Lung (tissue), 12 donors: Measurements from ENCODE around the gene NPRL2. TPM values are rescaled to one million over a fixed set of nuclear protein-coding genes. Genes with fewer than 3 reads are reported as not detected.

Experiments
- ATAC-seq: fragments of 200-7000 bp; cut with Tn5 transposase; one replicate; pipeline ENCODE4 v1.9.1; 2020; ENCODE audit warnings: moderate number of reproducible peaks; ENCODE audit not compliant: insufficient read depth, low FRiP score
- DNase-seq, 3 donors: peaks; one replicate each; pipeline ENCODE4 v3.0.0-alpha.2; 2013 to 2017
- H3K27ac ChIP-seq, 2 donors: one replicate each; pipeline ENCODE4 v1.5.1; 2013; ENCODE audit warnings: mild to moderate bottlenecking in 2 of 2, moderate library complexity in 2 of 2, control low read depth in 1 of 2, inconsistent platforms in 1 of 2, low read depth in 1 of 2, low read length in 1 of 2
- H3K27me3 ChIP-seq, 3 donors: one replicate each; pipeline ENCODE4 v1.5.1; 2013; ENCODE audit warnings: low read length in 2 of 3; ENCODE audit not compliant: control insufficient read depth in 3 of 3, insufficient read depth in 3 of 3
- H3K36me3 ChIP-seq, 4 donors: one replicate each; pipeline ENCODE4 v1.5.1; 2013; ENCODE audit warnings: low read length in 4 of 4, mild to moderate bottlenecking in 1 of 4, moderate library complexity in 1 of 4; ENCODE audit not compliant: control insufficient read depth in 4 of 4, insufficient read depth in 4 of 4
- H3K4me1 ChIP-seq, 5 donors: one replicate each; pipeline ENCODE4 v1.5.1; 2013; ENCODE audit warnings: low read length in 5 of 5, mild to moderate bottlenecking in 2 of 5, moderate library complexity in 1 of 5; ENCODE audit not compliant: control insufficient read depth in 5 of 5, insufficient read depth in 5 of 5
- H3K4me3 ChIP-seq: one replicate; pipeline ENCODE4 v1.5.1; 2013; ENCODE audit warnings: mild to moderate bottlenecking, control low read depth, moderate library complexity
- H3K9ac ChIP-seq, 2 donors: one replicate each; pipeline ENCODE4 v1.5.1; 2013; ENCODE audit warnings: low read length in 2 of 2, control low read depth in 1 of 2; ENCODE audit not compliant: insufficient read depth in 1 of 2
- H3K9me3 ChIP-seq, 4 donors: one replicate each; pipeline ENCODE4 v1.5.1; 2013; ENCODE audit warnings: low read length in 3 of 4, mild to moderate bottlenecking in 1 of 4, moderate library complexity in 1 of 4; ENCODE audit not compliant: control insufficient read depth in 4 of 4, insufficient read depth in 3 of 4
- whole genome bisulfite sequencing, 2 donors: extraction: QIAGEN DNeasy Blood & Tissue Kit; methylation state at CpG; one replicate each; pipeline ENCODE4 v1.1.7; 2013; 5-methylcytosine and 5-hydroxymethylcytosine counted together
- polyA plus RNA-seq, 2 donors: library from polyadenylated mRNA; stranded (reverse); fragments of 200-250 nt; gene quantifications; one replicate each; pipeline ENCODE4 v1.2.1, GENCODE V29; 2013
- total RNA-seq, 2 donors: library from RNA; depleted of rRNA in 1 of 2; stranded (reverse); fragments of >200 nt in 1 of 2; gene quantifications; one replicate each; pipeline ENCODE4 v1.2.1, GENCODE V29; 2014 to 2021
- TF ChIP-seq, protein P1 (sequence below): IDR thresholded peaks from 2 replicates; pipeline ENCODE4 v1.5.1; 2012; ENCODE audit warnings: mild to moderate bottlenecking; ENCODE audit errors: control extremely low read depth, extremely low read depth
- donor health status: control.
- donor health status: control.
- donor health status: Bipolar disorder and iron deficiency.
- donor health status: healthy.
- donor health status: DM: yes; HTN: yes; CAD: no.

The NPRL2 gene
- total and polyA plus RNA-seq, 4 donors: 12.7 to 21.9 (median 17.2) TPM

GRCh38 chr3:50347187-50347813, 3.3 kb downstream of the NPRL2 start:
- Histone ChIP-seq H3K9me3 (no peaks in the 10 kb centered on the region), H3K4me3 (no peak overlapping the region), H3K9ac (no peak overlapping the region), H3K4me1 (peaks cover 10 to 33% (median 13%) of the 10 kb centered on the region in 5 donors), H3K27ac (no peak overlapping the region), H3K36me3 (peaks cover 0 to 16% (median 8%) of the 10 kb centered on the region in 4 donors), H3K27me3 (no peaks in the 10 kb centered on the region)
- no peak for ATAC-seq
- peak; percentile 82 to 84 (median 84) for DNase-seq
- WGBS, 2 donors: 28 to 29% methylated on average over 14 of the region's 14 CpGs
- TF ChIP-seq, protein P1, sequence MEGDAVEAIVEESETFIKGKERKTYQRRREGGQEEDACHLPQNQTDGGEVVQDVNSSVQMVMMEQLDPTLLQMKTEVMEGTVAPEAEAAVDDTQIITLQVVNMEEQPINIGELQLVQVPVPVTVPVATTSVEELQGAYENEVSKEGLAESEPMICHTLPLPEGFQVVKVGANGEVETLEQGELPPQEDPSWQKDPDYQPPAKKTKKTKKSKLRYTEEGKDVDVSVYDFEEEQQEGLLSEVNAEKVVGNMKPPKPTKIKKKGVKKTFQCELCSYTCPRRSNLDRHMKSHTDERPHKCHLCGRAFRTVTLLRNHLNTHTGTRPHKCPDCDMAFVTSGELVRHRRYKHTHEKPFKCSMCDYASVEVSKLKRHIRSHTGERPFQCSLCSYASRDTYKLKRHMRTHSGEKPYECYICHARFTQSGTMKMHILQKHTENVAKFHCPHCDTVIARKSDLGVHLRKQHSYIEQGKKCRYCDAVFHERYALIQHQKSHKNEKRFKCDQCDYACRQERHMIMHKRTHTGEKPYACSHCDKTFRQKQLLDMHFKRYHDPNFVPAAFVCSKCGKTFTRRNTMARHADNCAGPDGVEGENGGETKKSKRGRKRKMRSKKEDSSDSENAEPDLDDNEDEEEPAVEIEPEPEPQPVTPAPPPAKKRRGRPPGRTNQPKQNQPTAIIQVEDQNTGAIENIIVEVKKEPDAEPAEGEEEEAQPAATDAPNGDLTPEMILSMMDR: peak; percentile 61

DNA sequence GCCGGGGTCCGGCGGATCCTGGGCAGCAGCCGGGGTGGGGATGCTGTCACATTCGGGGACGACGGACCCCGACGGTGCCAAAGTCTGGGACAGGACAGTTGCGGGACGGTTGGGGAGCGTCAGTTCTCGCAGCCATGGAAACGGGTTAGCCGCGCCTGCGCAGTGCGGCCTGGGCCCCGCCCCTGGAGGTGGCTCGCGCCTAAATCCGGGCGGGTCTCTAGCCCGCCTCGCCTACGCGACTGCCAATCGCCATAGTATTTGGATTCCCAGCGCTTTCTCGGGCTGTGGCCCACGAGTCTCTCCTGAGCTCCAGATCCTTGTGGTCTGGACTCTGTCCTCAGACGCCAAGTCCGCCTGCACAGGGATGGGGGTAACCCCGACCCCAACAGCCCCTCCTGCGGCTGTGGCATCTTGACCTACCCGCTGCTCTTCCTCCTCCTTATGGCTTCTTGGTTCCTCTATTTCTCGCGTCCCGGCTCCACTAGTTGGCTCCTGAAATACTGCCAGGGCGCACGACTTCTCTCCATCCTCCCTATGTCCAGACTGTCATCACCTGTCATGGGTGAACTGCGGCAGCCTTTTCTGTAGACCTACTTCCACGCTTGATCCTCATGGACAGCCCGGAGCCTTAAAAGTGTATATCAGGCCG, 4.9 kb downstream of the NPRL2 start, which contains the start of gene ZMYND10:
Gene ZMYND10, minus strand, starts transcription at position 147 of the 649 bp plus-strand sequence. CDS start 153 bp downstream, outside the sequence.
- Histone ChIP-seq H3K4me3 (no peak within 1 kb of the TSS), H3K27me3 (peaks cover 0 to 5% (median 0%) of the 10 kb centered on the region in 3 donors), H3K9me3 (no peaks in the 10 kb centered on the region), H3K36me3 (peaks cover 0 to 14% (median 8%) of the 10 kb centered on the region in 4 donors), H3K9ac (peak within 1 kb of the TSS; percentile 26 to 28), H3K27ac (peak within 1 kb of the TSS in 1 of 2 donors; percentile 18), H3K4me1 (peaks cover 5 to 39% (median 15%) of the 10 kb centered on the region in 5 donors)
- WGBS, 2 donors: 12 to 21% methylated on average over 43 to 45 of the region's 45 CpGs
- DNase-seq: peak; percentile 64 to 70 (median 65)
- no peak for ATAC-seq
- TF ChIP-seq, protein P1: no peak

GRCh38 chr3:50345008-50345407, 5.6 kb downstream of the NPRL2 start:
- no peak overlapping the region for H3K4me3 ChIP-seq
- peaks cover 0 to 5% (median 0%) of the 10 kb centered on the region in 3 donors for H3K27me3 ChIP-seq
- peaks cover 0 to 14% (median 8%) of the 10 kb centered on the region in 4 donors for H3K36me3 ChIP-seq
- ATAC-seq (no peak), DNase-seq (no peak)
- peaks cover 4 to 41% (median 14%) of the 10 kb centered on the region in 5 donors for H3K4me1 ChIP-seq
- H3K9ac ChIP-seq: peak overlapping the region in 1 of 2 donors; percentile 28
- no peaks in the 10 kb centered on the region for H3K9me3 ChIP-seq
- TF ChIP-seq, protein P1: no peak
- 82 to 83% methylated on average over 8 of the region's 8 CpGs for WGBS, 2 donors
- H3K27ac ChIP-seq: no peak overlapping the region
